MM.1S (cell line): Measurements from ENCODE around the gene ROR2.
"Not testable (repeated sequence)": the region's sequence is repeated elsewhere in the genome, so short reads cannot be mapped to it uniquely, and the experiment has no call there.

Experiments
- DNase-seq: peaks from one replicate; pipeline ENCODE4 v3.0.0-alpha.2; 2015
- H2AFZ ChIP-seq: fragments of 300-600 bp; sonication (generic); 2 replicates; pipeline ENCODE4 v1.6.0; 2016; ENCODE audit warnings: antibody characterized with exemption, low read length
- H3F3A ChIP-seq: fragments of 300-600 bp; sonication (generic); 2 replicates; pipeline ENCODE4 v1.6.1; 2016; ENCODE audit warnings: mild to moderate bottlenecking, antibody characterized with exemption, low read length, moderate library complexity, mixed read lengths; ENCODE audit not compliant: insufficient read depth
- H3K27ac ChIP-seq: fragments of 300-600 bp; sonication (generic); 2 replicates; pipeline ENCODE4 v1.5.1; 2016; ENCODE audit warnings: mild to moderate bottlenecking, low read length
- H3K27me3 ChIP-seq: fragments of 300-600 bp; sonication (generic); replicated peaks from 2 replicates; pipeline ENCODE4 v1.6.0; 2016; ENCODE audit warnings: low read length; ENCODE audit not compliant: insufficient read depth
- H3K36me3 ChIP-seq: fragments of 300-600 bp; sonication (generic); replicated peaks from 2 replicates; pipeline ENCODE4 v1.6.1; 2016; ENCODE audit warnings: mild to moderate bottlenecking, low read length, mixed read lengths; ENCODE audit not compliant: insufficient read depth
- H3K4me1 ChIP-seq: fragments of 300-600 bp; sonication (generic); 2 replicates; pipeline ENCODE4 v1.6.1; 2016; ENCODE audit warnings: low read length, mixed read lengths
- H3K4me2 ChIP-seq: fragments of 300-600 bp; sonication (generic); 2 replicates; pipeline ENCODE4 v1.6.0; 2016; ENCODE audit warnings: low read depth, low read length
- H3K4me3 ChIP-seq: fragments of 300-600 bp; sonication (generic); 2 replicates; pipeline ENCODE4 v1.5.1; 2016; ENCODE audit warnings: low read length, mixed read lengths
- H3K79me2 ChIP-seq: fragments of 300-600 bp; sonication (generic); 2 replicates; pipeline ENCODE4 v1.6.1; 2016; ENCODE audit warnings: mixed run types, low read length, mixed read lengths
- H3K9ac ChIP-seq: fragments of 300-600 bp; sonication (generic); 2 replicates; pipeline ENCODE4 v1.6.1; 2016; ENCODE audit warnings: low read length, mixed read lengths
- H3K9me2 ChIP-seq: fragments of 300-600 bp; sonication (generic); replicated peaks from 2 replicates; pipeline ENCODE4 v1.6.1; 2016; ENCODE audit warnings: mild to moderate bottlenecking, low read length, mixed read lengths; ENCODE audit not compliant: insufficient read depth
- H3K9me3 ChIP-seq: fragments of 300-600 bp; sonication (generic); replicated peaks from 2 replicates; pipeline ENCODE4 v1.6.1; 2016; ENCODE audit warnings: mild to moderate bottlenecking, low read length, mixed read lengths; ENCODE audit not compliant: insufficient read depth
- H4K20me1 ChIP-seq: fragments of 300-600 bp; sonication (generic); 2 replicates; pipeline ENCODE4 v1.6.1; 2016; ENCODE audit warnings: mild to moderate bottlenecking, low read length, moderate library complexity, mixed read lengths; ENCODE audit not compliant: insufficient read depth
- EZH2 ChIP-seq: fragments of 300-600 bp; sonication (generic); optimal IDR thresholded peaks from 2 replicates; pipeline ENCODE3; 2017; ENCODE audit warnings: low read depth, mild to moderate bottlenecking, antibody characterized with exemption, low read length, mixed read lengths
- EZH2phosphoT487 ChIP-seq: fragments of 300-600 bp; sonication (generic); IDR thresholded peaks from 2 replicates; pipeline ENCODE4 v1.6.1; 2018; ENCODE audit warnings: antibody characterized with exemption, low read length
- TF ChIP-seq, protein P1 (sequence below): fragments of 300-600 bp; sonication (generic); IDR thresholded peaks from 2 replicates; pipeline ENCODE4 v1.5.1; 2016; ENCODE audit warnings: antibody characterized with exemption, low read length, mixed read lengths

The ROR2 gene

DNA sequence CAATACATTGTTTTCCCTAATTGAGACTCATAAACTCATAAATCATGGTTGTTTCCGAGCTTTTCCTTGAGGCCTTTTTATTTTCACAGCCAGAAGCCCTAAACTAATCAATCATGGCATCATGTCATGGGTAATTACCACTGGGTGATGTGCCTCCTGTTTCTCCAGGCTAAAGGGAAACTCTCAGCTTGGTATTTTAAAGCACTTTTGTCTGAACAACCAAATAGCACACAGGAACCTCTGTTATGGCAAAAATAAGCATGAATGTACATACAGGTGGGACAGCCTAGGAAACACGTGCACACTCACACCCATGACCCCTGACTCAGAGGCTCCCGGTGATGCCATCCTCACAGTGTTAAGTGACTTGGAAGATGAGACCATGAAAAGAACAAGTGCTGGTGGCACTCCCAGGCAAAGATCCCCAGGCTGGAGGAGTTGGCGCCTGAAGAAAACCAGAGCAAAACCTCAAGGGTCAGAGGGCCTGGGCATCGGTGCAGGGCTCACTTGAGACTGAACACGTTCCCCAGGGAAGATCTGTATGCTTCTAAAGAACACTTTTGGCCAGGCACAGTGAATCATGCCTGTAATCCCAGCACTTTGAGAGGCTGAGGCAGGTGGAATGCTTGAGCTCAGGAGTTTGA is 154.3 kb downstream of the ROR2 start:
- H3K4me3 ChIP-seq: no peak overlapping the region
- 0 out of 2 replicates have a peak, but pooled peaks cover 6% of the 10 kb centered on the region for H3K79me2 ChIP-seq
- H3K4me1 ChIP-seq: no peaks in the 10 kb centered on the region
- no peak overlapping the region for H3K27ac ChIP-seq
- no peaks in the 10 kb centered on the region for H3K27me3 ChIP-seq
- H3K4me2 ChIP-seq: no peak overlapping the region
- TF ChIP-seq EZH2: no peak
- no peak for TF ChIP-seq EZH2phosphoT487
- TF ChIP-seq, protein P1, sequence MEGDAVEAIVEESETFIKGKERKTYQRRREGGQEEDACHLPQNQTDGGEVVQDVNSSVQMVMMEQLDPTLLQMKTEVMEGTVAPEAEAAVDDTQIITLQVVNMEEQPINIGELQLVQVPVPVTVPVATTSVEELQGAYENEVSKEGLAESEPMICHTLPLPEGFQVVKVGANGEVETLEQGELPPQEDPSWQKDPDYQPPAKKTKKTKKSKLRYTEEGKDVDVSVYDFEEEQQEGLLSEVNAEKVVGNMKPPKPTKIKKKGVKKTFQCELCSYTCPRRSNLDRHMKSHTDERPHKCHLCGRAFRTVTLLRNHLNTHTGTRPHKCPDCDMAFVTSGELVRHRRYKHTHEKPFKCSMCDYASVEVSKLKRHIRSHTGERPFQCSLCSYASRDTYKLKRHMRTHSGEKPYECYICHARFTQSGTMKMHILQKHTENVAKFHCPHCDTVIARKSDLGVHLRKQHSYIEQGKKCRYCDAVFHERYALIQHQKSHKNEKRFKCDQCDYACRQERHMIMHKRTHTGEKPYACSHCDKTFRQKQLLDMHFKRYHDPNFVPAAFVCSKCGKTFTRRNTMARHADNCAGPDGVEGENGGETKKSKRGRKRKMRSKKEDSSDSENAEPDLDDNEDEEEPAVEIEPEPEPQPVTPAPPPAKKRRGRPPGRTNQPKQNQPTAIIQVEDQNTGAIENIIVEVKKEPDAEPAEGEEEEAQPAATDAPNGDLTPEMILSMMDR: no peak
- no peak overlapping the region for H2AFZ ChIP-seq
- H3F3A ChIP-seq: no peaks in the 10 kb centered on the region
- no peak overlapping the region for H3K9ac ChIP-seq
- no peaks in the 10 kb centered on the region for H3K9me2 ChIP-seq
- DNase-seq: no peak
- H4K20me1 ChIP-seq: no peaks in the 10 kb centered on the region
- H3K9me3 ChIP-seq: no peaks in the 10 kb centered on the region
- no peaks in the 10 kb centered on the region for H3K36me3 ChIP-seq

DNA sequence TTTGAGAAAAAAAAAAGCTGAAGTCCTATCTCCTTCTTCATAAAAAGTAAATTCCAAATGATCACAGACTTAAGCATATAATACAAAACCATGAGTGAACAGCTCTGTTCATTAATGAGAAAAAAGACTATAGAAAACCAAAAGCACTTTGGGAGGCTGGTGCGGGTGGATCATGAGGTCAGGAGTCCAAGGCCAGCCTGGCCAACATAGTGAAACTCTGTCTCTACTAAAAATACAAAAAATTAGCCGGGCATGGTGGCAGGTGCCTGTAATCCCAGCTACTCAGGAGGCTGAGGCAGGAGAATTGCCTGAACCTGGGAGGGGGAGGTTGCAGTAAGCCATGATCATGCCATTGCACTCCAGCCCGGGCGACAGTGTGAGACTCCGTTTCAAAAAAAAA is 156.7 kb downstream of the ROR2 start:
- H2AFZ ChIP-seq, H3K27ac ChIP-seq, H3K9me2 ChIP-seq, H3K27me3 ChIP-seq, H3K9ac ChIP-seq, H3K9me3 ChIP-seq, H3K79me2 ChIP-seq, H4K20me1 ChIP-seq, H3K36me3 ChIP-seq, H3F3A ChIP-seq, H3K4me2 ChIP-seq, H3K4me1 ChIP-seq, H3K4me3 ChIP-seq, DNase-seq: not testable (repeated sequence)

DNA sequence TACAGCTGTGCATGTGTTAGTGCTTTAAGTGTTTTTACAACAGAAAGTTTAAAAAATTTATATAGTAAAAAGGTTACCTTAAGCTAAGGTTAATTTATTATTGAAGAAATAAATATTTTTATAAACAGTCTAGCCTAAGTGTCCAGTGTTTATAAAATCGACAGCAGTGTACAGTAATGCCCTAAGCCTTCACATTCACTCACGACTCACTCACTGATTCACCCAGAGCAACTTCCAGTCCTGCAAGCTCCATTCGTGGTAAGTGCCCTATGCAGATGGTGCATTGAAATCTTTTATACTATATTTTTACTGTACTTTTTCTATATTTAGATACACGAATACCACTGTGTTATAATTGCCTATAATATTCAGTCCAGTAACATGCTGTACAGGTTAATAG is 159.1 kb downstream of the ROR2 start:
- DNase-seq: no peak
- Histone ChIP-seq H3F3A (no peaks in the 10 kb centered on the region), H3K27me3 (no peaks in the 10 kb centered on the region), H3K27ac (no peak overlapping the region), H3K9me2 (no peaks in the 10 kb centered on the region), H4K20me1 (no peaks in the 10 kb centered on the region), H3K4me1 (no peaks in the 10 kb centered on the region), H3K36me3 (no peaks in the 10 kb centered on the region), H3K4me2 (no peak overlapping the region), H3K79me2 (peaks cover 9% of the 10 kb centered on the region; the same call in 1 of the 2 replicates), H2AFZ (no peak overlapping the region), H3K4me3 (no peak overlapping the region), H3K9me3 (no peaks in the 10 kb centered on the region), H3K9ac (no peak overlapping the region)
- TF ChIP-seq EZH2phosphoT487 (no peak), EZH2 (no peak)
- TF ChIP-seq, protein P1: no peak

DNA sequence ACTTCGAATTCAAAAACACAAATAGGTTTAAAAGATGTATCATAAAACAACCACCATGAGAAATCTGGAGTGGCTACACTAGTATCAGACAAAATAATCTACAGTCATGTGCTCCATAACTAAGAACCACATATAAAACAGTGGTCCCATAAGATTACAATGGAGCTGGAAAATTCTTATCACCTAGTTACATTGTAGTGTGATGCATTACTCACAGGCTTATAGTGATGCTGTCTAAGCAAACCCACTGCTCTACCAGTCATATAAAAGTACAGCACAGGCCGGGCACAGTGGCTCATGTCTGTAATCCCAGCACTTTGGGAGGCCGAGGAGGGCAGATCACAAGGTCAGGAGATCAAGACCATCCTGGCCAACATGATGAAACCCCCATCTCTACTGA is 160.1 kb downstream of the ROR2 start:
- Histone ChIP-seq H3K4me1 (no peaks in the 10 kb centered on the region), H3K9me2 (no peaks in the 10 kb centered on the region), H3K79me2 (peaks cover 17% of the 10 kb centered on the region; the same call in 1 of the 2 replicates), H3K27ac (no peak overlapping the region), H3K27me3 (no peaks in the 10 kb centered on the region), H3K9ac (no peak overlapping the region), H3K4me2 (no peak overlapping the region), H3K36me3 (no peaks in the 10 kb centered on the region), H3K4me3 (no peak overlapping the region), H3F3A (no peaks in the 10 kb centered on the region), H2AFZ (no peak overlapping the region), H4K20me1 (no peaks in the 10 kb centered on the region), H3K9me3 (no peaks in the 10 kb centered on the region)
- no peak for DNase-seq
- TF ChIP-seq EZH2phosphoT487 (no peak), EZH2 (no peak)
- TF ChIP-seq, protein P1: no peak
